Subcutaneous abdominal adipose tissue (tissue), 5 donors: ENCODE results near the gene TUT4.

Experiments
- H3K27ac ChIP-seq: one replicate; pipeline ENCODE4 v1.7.0; 2013; ENCODE audit warnings: low read depth, mild to moderate bottlenecking, inconsistent platforms, low read length, moderate library complexity
- H3K27me3 ChIP-seq, 5 donors: one replicate each; pipeline ENCODE4 v1.7.0; 2013; ENCODE audit warnings: low read length in 5 of 5, inconsistent platforms in 1 of 5; ENCODE audit not compliant: control insufficient read depth in 5 of 5, insufficient read depth in 4 of 5
- H3K36me3 ChIP-seq, 5 donors: one replicate each; pipeline ENCODE4 v1.7.0; 2013; ENCODE audit warnings: low read length in 5 of 5; ENCODE audit not compliant: control insufficient read depth in 5 of 5, insufficient read depth in 5 of 5
- H3K4me1 ChIP-seq, 5 donors: one replicate each; pipeline ENCODE4 v1.7.0; 2013; ENCODE audit warnings: low read length in 5 of 5, mild to moderate bottlenecking in 3 of 5, moderate library complexity in 1 of 5; ENCODE audit not compliant: control insufficient read depth in 5 of 5, insufficient read depth in 5 of 5
- H3K4me3 ChIP-seq, 5 donors: one replicate each; pipeline ENCODE4 v1.7.0; 2013; ENCODE audit warnings: low read length in 5 of 5, low read depth in 1 of 5
- H3K9ac ChIP-seq, 5 donors: one replicate each; pipeline ENCODE4 v1.7.0; 2013; ENCODE audit warnings: low read length in 5 of 5, mild to moderate bottlenecking in 4 of 5, moderate library complexity in 3 of 5
- H3K9me3 ChIP-seq, 5 donors: one replicate each; pipeline ENCODE4 v1.7.0; 2013; ENCODE audit warnings: low read length in 5 of 5; ENCODE audit not compliant: control insufficient read depth in 5 of 5
- donor health status: healthy.
- donor health status: healthy.
- donor health status: healthy.
- donor health status: healthy.
- donor health status: healthy.

The TUT4 gene

GRCh38 chr1:52403566-52404115 lies 149.3 kb downstream of the TUT4 start:
- Histone ChIP-seq H3K36me3 (peaks cover 5 to 15% (median 12%) of the 10 kb centered on the region in 5 donors), H3K9ac (peak overlapping the region in 4 of 5 donors; percentile 44 to 93 (median 80)), H3K4me1 (peaks cover 4 to 22% (median 20%) of the 10 kb centered on the region in 5 donors), H3K4me3 (peak overlapping the region; percentile 93 to 100 (median 98)), H3K9me3 (no peaks in the 10 kb centered on the region), H3K27ac (peak overlapping the region; percentile 74), H3K27me3 (no peaks in the 10 kb centered on the region)

- no peak overlapping the region for H3K4me3 ChIP-seq
- no peak overlapping the region for H3K9ac ChIP-seq
- H3K36me3 ChIP-seq = peaks cover 0 to 8% (median 6%) of the 10 kb centered on the region in 5 donors
Measured at GRCh38 chr1:52402860-52403240, 150.0 kb downstream of the TUT4 start.

DNA sequence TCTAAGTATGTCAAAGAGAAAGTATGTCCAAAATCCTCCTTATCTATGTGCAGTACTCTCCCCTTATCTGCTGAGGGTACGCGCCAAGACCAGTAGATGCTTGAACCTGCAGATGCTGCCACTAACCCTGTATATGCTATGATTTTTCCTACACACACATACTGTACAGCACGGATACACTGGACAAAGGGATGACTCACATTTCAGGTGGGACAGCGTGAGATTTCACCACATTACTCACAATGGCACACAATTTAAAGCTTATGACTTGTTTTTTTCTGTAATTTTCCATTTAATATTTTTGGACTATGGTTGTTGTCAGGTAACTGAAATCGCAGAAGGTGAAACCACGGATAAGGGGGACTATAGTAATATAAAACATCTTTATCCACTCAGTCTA lies 152.8 kb downstream of the TUT4 start:
- no peaks in the 10 kb centered on the region for H3K36me3 ChIP-seq
- no peaks in the 10 kb centered on the region for H3K27me3 ChIP-seq
- no peak overlapping the region for H3K4me3 ChIP-seq
- H3K9ac ChIP-seq = no peak overlapping the region
- H3K4me1 ChIP-seq = peaks cover 0 to 15% (median 13%) of the 10 kb centered on the region in 5 donors
- no peaks in the 10 kb centered on the region for H3K9me3 ChIP-seq
- H3K27ac ChIP-seq = no peak overlapping the region

More at GRCh38 chr1:52402860-52403240, 150.0 kb downstream of the TUT4 start:
- no peaks in the 10 kb centered on the region for H3K27me3 ChIP-seq
- H3K27ac ChIP-seq = no peak overlapping the region
- H3K4me1 ChIP-seq = peaks cover 4 to 22% (median 20%) of the 10 kb centered on the region in 5 donors
- no peaks in the 10 kb centered on the region for H3K9me3 ChIP-seq

GRCh38 chr1:52399629-52400028 lies 153.3 kb downstream of the TUT4 start:
- no peaks in the 10 kb centered on the region for H3K9me3 ChIP-seq
- peaks cover 0 to 10% (median 9%) of the 10 kb centered on the region in 5 donors for H3K4me1 ChIP-seq
- H3K27ac ChIP-seq = no peak overlapping the region
- no peak overlapping the region for H3K9ac ChIP-seq
- no peaks in the 10 kb centered on the region for H3K36me3 ChIP-seq
- H3K27me3 ChIP-seq = no peaks in the 10 kb centered on the region
- no peak overlapping the region for H3K4me3 ChIP-seq

- no peaks in the 10 kb centered on the region for H3K36me3 ChIP-seq
- no peak overlapping the region for H3K4me3 ChIP-seq
- no peaks in the 10 kb centered on the region for H3K9me3 ChIP-seq
- H3K27me3 ChIP-seq = no peaks in the 10 kb centered on the region
- H3K27ac ChIP-seq = no peak overlapping the region
- no peaks in the 10 kb centered on the region for H3K4me1 ChIP-seq
- no peak overlapping the region for H3K9ac ChIP-seq
Measured at GRCh38 chr1:52393174-52393573, 159.7 kb downstream of the TUT4 start.

DNA sequence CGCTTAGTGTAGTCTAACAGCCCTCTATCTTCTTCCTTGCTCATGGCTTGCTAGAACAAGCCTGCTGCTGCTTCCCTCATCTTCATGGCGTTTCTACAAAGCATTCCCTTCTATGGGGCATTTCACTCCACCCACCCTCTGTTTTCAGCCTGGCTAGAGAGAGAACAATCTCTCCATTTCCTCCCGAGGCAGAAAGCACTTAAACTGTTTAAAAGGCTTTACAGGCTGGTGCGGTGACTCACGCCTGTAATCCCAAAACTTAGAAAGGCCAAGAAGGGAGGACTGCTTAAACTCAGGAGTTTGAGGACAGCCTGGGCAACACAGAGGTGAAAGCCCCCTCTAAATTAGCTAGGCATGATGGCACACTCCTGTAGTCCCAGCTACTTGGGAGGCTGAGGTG lies 166.4 kb downstream of the TUT4 start:
- Histone ChIP-seq H3K27ac (no peak overlapping the region), H3K36me3 (peaks cover 0 to 2% (median 0%) of the 10 kb centered on the region in 5 donors), H3K9ac (no peak overlapping the region)

GRCh38 chr1:52385376-52385775 lies 167.5 kb downstream of the TUT4 start:
- peaks cover 0 to 2% (median 0%) of the 10 kb centered on the region in 5 donors for H3K36me3 ChIP-seq

More for the DNA sequence above, 166.4 kb downstream of the TUT4 start:
- Histone ChIP-seq H3K4me1 (no peaks in the 10 kb centered on the region), H3K27me3 (no peaks in the 10 kb centered on the region), H3K4me3 (no peak overlapping the region), H3K9me3 (no peaks in the 10 kb centered on the region)

More at GRCh38 chr1:52385376-52385775, 167.5 kb downstream of the TUT4 start:
- H3K9ac ChIP-seq = no peak overlapping the region
- H3K27ac ChIP-seq = no peak overlapping the region
- no peak overlapping the region for H3K4me3 ChIP-seq
- H3K27me3 ChIP-seq = no peaks in the 10 kb centered on the region
- no peaks in the 10 kb centered on the region for H3K4me1 ChIP-seq
- H3K9me3 ChIP-seq = no peaks in the 10 kb centered on the region
